ENCODE data around the gene ATP8B3. TPM values are rescaled to one million over a fixed set of nuclear protein-coding genes. Genes with fewer than 3 reads are reported as not detected.

ATP8B3 gene
- total RNA-seq, 1 donor from 2014 or later = 1.9 TPM

DNA sequence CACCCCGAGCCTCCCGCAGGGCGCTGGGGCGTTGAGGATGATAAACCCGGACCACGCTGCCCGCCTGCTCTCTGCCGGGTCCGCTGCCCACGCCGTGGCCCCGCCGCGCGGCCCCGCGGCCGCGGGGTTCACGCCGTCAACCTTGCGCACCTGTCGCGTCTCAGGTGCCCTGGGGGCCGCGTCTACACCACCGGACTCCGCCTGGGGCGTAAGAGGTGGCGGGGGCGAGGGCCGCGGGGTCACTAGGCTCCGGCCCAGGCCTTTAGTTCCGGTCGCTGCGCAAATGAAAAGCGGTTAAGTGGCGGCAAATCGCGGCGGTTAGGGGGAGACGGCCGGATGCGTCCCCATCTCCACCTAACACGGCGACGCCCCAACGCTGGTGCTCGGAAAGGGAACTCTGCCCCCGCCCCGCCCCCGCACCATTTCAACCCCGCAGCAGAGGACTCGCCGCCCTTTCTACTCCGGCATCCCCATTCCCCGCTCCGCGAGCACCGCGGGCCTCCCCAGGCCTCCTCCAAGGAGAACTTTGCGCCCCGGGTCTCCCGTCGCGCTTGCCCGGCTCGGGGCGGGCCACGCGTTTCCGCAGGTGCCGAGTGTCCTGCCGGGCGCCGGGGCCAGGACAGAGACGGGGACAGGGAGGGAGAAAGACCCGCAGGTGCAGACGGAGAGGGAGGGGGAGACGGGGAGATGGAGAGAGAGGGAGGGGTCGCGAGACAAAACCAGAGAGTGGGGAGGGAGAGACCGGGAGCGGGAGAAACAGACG is 54.4 kb downstream of the ATP8B3 start:
- DNase-seq = no peak

DNA sequence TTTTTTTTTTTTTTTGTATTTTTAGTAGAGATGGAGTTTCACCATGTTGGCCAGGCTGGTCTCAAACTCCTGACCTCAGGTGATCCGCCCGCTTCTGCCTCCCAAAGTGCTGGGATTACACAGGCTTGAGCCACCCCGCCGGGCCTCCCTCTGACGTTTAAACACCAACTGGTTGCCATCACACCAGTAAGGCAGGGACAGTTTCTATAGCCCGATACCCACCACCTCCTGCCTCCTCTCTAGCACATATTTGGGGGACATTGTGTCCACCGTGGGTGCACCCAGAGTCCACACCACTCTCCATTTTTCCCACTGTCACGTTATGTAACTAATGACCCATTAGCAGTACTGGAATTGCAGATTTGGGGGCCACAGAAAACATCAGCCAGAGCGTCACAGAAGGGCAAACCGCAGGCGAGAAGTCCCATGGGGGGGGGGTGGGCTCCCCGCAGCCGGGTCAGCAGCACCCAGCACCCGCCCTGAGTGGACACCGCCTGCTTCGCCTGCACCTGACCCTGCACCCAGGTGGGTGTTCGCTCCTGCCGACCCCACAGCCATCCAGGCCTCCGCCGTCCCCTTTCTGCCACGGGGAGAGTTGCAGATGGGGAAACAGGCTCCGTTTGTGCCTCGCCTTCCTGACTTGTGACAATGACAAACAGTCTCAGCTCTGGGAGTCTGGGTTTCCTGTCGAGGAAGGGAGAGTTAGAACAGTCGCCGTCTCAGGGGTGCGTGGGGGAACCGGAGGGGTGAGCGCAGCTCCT is 55.2 kb downstream of the ATP8B3 start:
- no peak for DNase-seq

GRCh38 chr19:1756264-1756663 is 55.8 kb downstream of the ATP8B3 start:
- DNase-seq = no peak

DNA sequence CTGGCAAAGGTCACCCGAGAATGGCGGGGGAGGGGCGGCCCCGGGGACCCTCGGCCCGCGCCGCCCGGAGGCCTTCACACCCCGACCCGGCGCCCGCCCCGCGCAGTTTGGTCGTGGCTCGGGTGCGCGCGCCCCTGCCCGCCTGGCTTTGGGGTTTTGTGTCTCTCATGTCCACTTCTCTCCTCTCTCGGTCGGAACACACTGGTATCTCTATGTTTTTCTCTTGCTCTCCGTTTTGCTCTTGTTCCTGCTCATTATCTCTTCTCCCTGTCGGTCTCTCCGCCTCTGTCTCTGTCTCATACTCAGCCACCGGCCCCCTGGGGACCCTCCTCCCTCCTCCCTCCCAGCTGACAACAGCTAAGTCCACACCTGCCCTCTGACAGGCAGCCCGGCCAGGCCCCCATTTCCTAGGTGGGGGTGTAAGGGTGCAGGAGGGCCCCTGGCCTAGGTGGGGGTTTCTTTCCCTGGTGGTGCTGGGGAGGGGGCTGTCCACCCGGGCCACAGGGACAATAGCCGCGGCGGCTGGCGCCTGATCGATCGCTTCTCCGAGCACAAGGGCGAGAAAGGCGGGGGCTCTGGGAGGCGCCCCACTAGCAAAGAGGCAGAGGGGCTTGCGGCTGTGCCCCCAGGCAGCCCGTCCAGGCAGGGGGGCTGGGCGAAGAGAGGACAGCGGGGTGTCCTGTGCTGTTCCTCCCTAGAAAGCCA is 56.5 kb downstream of the ATP8B3 start:
- DNase-seq = no peak

GRCh38 chr19:1754636-1755466 is 57.2 kb downstream of the ATP8B3 start:
- no peak for DNase-seq

- DNase-seq = no peak
These were observed 57.9 kb downstream of the ATP8B3 start for GRCh38 chr19:1754018-1754635.

DNA sequence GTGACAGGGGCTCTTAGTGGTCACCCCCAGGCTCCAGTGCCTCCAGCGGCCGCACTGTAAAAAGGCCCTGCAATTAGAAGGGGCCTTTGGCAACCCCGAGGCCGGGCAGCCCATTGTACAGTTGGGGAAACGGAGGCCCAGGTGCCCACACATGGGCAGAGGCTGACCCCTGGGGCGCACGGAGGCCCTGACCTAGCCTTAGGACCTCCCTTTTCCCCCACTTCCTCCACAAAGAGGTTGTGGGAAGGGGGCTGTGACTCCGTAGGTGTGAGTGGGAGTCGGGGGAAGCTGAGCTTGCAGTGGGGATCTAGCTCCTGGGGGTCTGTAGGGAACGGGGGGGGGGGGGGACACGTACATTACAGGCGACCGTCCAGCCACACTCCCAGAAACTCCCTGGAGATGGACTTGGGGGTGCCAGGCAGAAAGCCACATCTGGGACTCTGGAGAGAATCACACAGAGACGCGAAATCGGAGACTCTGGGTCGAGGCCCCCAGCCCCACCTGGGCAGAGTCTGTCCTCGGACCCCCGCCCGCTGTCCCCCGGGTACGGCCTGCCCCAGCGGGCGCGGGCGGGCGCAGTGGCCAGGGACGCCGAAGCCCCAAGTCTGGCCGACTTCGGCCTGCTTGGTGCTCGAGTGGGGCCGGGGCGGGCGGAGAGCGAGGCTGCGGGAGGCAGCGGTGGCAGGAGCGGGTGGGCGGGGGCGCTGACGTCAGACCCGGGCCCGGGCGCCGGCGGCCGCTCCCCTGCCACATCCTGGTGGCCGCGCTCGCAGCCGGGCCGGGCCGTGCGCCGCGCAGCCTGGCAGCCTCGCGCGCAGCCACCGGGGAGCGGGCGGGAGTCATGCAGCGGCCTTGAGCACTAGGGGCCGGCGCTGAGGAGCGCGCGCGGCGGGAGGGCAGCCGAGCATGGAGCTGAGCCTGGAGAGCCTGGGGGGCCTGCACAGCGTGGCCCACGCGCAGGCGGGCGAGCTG is 59.0 kb downstream of the ATP8B3 start, which contains the start of gene ONECUT3:
Gene ONECUT3, plus strand, starts transcription at position 750 of the 972 bp plus-strand sequence. Its CDS starts 157 bp downstream, at position 907.
- DNase-seq = no peak

DNA sequence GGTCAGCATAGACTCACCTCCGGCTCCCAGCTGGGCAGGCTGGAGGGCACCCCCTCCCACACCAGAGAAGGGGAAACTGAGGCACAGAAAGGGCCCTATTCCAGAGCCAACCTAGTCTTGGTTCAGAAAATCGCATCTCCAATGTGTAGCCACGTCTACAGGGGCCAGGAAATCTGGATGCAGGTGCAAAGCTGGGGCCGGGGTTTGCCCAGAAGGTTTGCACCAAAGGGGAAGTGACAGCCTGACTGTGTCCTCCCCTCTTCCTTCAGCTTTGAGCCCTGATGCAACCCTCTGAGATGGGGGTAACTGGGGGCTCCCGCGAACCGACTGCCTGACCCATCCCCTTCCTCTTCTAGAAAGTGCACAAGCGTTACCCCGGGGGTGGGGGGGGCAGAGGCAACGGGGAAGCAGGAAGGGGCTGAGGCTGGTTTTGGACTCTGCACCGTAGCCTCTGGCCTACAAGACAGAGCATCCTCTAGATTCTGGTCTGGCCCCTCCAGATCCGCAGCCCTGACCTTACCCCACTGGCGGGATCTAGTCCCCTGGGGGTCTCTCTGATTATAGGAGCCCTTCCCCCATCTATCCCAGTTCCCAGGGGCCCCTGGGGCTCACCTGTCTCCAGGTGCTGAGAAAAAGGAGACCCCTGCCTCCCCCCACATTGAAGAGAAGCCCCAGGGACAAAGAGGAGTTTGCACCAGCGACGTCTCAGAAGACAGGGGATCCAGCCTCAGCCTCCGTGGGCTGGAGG is 59.9 kb downstream of the ATP8B3 start:
- DNase-seq = no peak

DNA sequence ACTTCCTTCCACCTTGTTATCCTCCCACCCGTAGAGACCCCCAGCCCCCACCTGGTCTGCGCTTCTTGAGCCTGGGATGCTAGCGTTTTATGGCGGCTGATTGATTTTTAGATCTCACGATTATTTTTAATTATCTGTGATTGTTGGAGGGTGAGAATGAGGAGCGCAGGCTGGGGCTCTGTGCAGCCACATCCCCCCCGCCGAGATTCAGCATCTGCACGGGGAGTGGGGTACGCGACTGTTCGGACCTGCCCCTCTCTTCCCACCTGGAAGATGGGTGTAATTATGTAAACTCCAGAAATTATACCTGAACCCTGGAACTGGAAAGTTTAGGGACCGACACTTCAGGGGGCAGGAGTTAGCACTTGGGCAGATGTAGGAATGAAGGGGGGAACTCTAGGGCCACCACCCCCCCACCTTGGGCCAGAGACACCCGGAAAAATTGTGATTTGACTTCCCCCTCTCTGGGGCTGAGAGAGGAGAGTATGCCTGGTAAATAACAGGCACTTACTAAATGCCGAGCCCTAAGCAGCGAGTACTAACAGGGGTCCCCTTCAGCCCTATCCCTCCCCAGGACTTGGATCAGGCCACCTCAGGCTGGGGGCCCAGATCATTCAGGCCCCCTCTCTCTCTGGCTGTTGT is 60.6 kb downstream of the ATP8B3 start:
- no peak for DNase-seq

DNA sequence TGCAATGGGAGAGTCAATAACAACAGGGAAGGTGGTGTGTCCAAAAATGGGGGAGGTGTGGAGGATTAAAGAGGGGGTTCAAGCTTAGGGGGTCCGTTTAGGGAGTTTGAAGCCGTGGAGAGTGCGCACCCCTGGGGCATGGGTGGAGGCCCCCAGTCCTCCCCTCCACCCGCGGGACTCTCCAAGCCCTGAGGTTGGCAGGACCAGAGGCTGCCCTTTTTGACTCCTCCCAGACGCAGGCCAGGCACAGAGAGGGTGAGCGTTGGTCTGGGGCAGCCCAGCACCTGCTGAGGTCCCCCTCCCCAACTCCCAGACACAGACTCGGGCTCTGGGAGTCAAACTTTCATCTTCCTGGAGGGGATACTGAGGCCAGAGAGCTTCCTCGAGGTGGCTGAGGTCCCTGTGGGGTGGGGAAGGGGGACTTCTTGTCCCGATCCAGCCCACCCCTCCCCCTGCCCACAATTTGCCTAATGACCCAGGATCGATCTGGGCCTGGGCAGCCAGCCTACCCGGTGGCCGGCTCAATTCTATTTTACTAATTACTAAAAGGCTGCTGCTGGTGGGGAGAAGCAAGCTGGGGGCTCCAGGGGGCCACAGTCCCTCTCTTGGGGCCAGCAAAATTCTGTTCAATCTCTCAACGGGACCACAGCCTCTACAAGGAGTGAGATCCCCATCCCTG is 61.6 kb downstream of the ATP8B3 start:
- DNase-seq = no peak

GRCh38 chr19:1749373-1750342 is 62.4 kb downstream of the ATP8B3 start:
- DNase-seq = no peak

DNA sequence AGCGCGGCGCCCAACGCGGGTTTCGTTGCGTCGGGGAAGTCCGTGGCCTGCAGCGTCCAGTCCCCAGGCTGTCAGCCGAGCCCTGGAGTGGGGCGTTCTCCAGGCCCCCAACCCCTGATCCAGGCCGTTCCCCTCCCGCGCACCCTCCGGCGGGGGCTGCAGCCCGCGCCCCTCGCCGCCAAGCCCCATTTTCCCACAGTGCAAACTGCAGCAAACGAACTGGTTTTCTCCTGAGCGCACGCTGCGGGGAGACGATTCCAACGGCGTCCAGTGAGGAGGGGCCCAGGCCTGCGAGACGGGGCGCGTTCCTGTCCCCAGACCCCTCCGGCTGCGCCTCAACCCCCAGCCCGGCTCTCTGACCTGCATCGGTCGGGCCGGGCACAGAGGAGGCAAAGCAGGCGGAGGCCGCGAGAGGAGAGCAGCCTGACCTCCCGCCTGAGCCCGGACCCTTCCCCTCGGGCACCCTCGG is 63.2 kb downstream of the ATP8B3 start:
- DNase-seq = no peak

DNA sequence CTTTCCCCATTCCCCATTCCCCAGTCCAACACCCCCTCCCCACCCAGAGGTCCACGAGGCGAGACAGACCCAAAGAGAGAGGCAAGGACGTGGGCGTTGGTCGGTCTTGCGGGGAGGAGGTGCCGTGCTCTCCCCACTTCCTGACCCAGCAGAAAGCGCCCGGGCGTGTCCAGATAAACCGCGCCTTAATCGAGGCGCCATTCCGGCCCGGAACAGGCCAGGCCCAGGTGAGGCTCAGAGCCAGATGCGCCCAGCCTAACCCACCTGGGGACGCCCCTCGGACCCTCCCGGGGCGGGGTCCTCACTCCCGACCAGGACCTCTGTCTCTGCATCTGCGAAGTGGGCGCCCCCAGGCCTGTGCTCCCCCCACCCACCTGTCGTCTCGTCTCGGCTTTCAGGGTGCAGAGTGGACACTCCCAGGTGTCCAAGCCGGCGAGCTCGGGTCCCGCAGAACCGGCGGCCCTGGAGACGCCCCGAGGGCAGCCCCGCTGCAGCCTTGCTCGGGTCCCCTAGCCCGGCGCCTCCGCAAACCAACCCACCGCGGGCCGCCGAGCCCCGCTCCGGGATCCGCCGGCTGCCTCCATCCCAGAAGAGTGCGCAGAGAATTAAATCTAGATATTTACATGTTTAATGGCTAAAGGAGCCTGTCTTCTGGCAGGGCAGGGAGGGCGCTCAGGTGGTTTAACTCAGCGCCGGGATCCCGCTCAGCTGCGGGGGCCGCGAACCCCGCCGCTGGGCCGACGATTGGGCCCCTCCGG is 63.8 kb downstream of the ATP8B3 start:
- DNase-seq = no peak

DNA sequence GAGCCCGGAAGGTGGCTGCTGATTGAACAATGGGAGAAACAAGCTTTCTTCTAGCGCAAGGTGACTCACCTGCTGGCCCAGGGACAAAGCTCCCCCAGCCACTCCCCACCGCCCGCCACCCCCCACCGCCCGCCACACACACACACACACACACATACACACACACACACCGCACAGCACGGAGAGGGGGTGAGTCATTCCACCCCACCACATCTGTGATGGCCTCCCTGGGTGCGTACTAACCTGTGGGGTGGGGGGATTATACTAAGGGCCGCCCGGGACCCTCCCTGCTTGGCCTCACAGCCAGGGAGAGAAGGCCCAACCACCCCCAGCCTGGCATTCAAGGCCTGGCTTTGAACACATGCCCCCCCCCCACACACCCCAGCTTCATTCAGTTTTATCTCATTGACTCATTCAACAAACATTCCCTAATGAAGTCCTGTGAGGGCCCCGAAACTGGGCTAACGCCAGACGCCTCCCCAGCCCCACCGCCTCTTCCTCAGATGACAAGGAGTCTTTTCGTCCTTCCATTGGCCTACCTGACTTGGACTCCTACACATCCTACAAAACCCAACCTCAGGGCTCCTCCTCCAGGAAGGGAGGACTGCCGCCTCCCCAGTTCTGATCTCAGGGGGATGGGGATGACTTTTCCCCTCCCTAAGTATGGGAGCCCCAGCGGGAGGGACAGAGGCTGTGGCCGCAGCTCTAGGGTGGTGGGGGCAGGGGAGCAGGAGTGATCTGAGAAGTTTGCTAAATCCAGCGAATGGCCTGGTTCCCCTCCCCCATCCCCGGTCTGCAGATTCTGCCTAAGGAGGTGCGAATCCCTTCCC is 64.6 kb downstream of the ATP8B3 start:
- DNase-seq = no peak

All from tongue (tissue), 2 donors.